HG02885 (cell line): Measurements from ENCODE around the gene NOD1.
"Not testable (repeated sequence)": the region's sequence is repeated elsewhere in the genome, so short reads cannot be mapped to it uniquely, and the experiment has no call there.

Experiments used
- ATAC-seq: cut with Tn5 transposase; IDR thresholded peaks from one replicate; pipeline ENCODE4 v1.9.1; 2021; ENCODE audit warnings: mild to moderate bottlenecking; ENCODE audit not compliant: unreplicated experiment, poor library complexity

Gene NOD1

GRCh38 chr7:30424506-30424905, 54.1 kb downstream of the NOD1 start:
- ATAC-seq, result no peak

GRCh38 chr7:30423788-30424505, 54.6 kb downstream of the NOD1 start:
- ATAC-seq, result no peak

- ATAC-seq, result no peak
Measured at GRCh38 chr7:30422922-30423321, 55.7 kb downstream of the NOD1 start.

- ATAC-seq, result no peak
Measured at GRCh38 chr7:30421647-30422196, 56.9 kb downstream of the NOD1 start.

- ATAC-seq, result no peak
Measured at GRCh38 chr7:30420662-30421061, 57.9 kb downstream of the NOD1 start.

GRCh38 chr7:30420080-30420479, 58.5 kb downstream of the NOD1 start:
- ATAC-seq, result not testable (repeated sequence)

- no peak for ATAC-seq
Measured at GRCh38 chr7:30413864-30414263, 64.7 kb downstream of the NOD1 start.

GRCh38 chr7:30412782-30413504, 65.6 kb downstream of the NOD1 start:
- ATAC-seq, result no peak

GRCh38 chr7:30411897-30412296, 66.7 kb downstream of the NOD1 start:
- no peak for ATAC-seq

GRCh38 chr7:30411173-30411572, 67.4 kb downstream of the NOD1 start:
- ATAC-seq, result no peak

- no peak for ATAC-seq
Measured at GRCh38 chr7:30406664-30407425, 71.7 kb downstream of the NOD1 start.

- ATAC-seq, result no peak
Measured at GRCh38 chr7:30405179-30405578, 73.4 kb downstream of the NOD1 start.

- ATAC-seq, result no peak
Measured at GRCh38 chr7:30403477-30403876, 75.1 kb downstream of the NOD1 start.

- no peak for ATAC-seq
Measured at GRCh38 chr7:30396389-30396788, 82.2 kb downstream of the NOD1 start.

GRCh38 chr7:30395676-30396075, 82.9 kb downstream of the NOD1 start:
- ATAC-seq, result no peak

- no peak for ATAC-seq
Measured at GRCh38 chr7:30391806-30392205, 86.8 kb downstream of the NOD1 start.

- no peak for ATAC-seq
Measured at GRCh38 chr7:30390736-30391636, 87.6 kb downstream of the NOD1 start.

GRCh38 chr7:30389791-30390190, 88.8 kb downstream of the NOD1 start:
- ATAC-seq, result no peak

- ATAC-seq, result no peak
Measured at GRCh38 chr7:30382607-30383006, 96.0 kb downstream of the NOD1 start.

- not testable (repeated sequence) for ATAC-seq
Measured at GRCh38 chr7:30380824-30381223, 97.8 kb downstream of the NOD1 start.
